Memory B cell (primary cell): ENCODE measurements around the gene CLEC2B.

Experiments used
- ATAC-seq: fragments of 150-1000 bp; cut with Tn5 transposase; 2 replicates; pipeline ENCODE4 v1.10.0; 2021; ENCODE audit warnings: low read depth, mild to moderate bottlenecking, moderate library complexity
- DNase-seq, 2 donors: peaks; one replicate each; pipeline ENCODE4 v3.0.0; 2022; ENCODE audit warnings: low spot score in 2 of 2
- H3K27ac Mint-ChIP-seq: one replicate; pipeline ENCODE4 v1.8.0; 2022; ENCODE audit warnings: mild to moderate bottlenecking, moderate library complexity, mixed read lengths
- H3K27me3 Mint-ChIP-seq: one replicate; pipeline ENCODE4 v1.8.0; 2022; ENCODE audit warnings: mixed read lengths
- H3K36me3 Mint-ChIP-seq: one replicate; pipeline ENCODE4 v1.8.0; 2022; ENCODE audit warnings: mild to moderate bottlenecking, mixed read lengths
- H3K4me1 Mint-ChIP-seq: one replicate; pipeline ENCODE4 v1.8.0; 2022; ENCODE audit warnings: mixed read lengths
- H3K4me3 Mint-ChIP-seq: one replicate; pipeline ENCODE4 v1.8.0; 2022; ENCODE audit warnings: mild to moderate bottlenecking, moderate library complexity, mixed read lengths
- H3K9me3 Mint-ChIP-seq: one replicate; pipeline ENCODE4 v1.8.0; 2022; ENCODE audit warnings: mixed read lengths

Gene CLEC2B

DNA sequence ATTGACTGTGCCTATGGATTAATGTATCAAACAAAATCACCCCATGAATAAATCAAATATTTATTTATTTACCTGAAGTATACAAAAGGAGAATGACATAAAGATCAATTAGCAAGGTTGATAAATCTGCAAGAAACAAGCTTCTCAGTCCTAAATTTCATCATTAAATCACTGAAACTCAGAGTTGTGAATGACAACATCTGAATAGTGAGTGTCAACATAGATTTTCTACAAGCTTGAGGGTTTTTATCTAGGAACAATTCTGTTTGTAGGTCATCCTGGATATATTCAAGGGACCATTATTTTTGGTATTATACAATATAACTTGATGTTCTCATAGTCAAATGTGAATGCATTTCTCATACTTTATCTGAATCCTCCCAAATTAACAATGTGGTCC, 59.3 kb downstream of the CLEC2B start:
- peaks cover 12% of the 10 kb centered on the region for H3K27me3 Mint-ChIP-seq
- no peak for ATAC-seq
- H3K9me3 Mint-ChIP-seq = no peaks in the 10 kb centered on the region
- DNase-seq = no peak
- H3K4me3 Mint-ChIP-seq = no peak overlapping the region
- peaks cover 19% of the 10 kb centered on the region for H3K4me1 Mint-ChIP-seq
- no peaks in the 10 kb centered on the region for H3K36me3 Mint-ChIP-seq
- no peak overlapping the region for H3K27ac Mint-ChIP-seq

DNA sequence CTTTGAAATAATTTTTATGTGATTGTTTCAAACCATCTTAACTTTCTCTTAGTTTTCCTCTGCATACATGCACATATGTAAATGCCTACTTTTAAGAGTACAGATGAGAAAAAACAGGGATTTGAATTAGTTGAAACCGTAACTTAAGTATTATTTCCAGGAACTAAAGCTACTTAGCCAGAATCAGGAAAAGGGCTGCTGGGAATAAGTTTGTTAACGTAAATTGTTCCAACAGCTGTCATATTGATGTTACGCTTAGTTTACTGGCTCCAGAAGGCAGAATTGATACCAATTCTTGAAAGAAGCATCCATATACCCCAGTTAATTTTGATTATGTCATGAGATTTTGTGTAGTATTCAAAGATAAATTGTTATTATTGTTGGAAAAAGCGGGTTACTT, 59.8 kb downstream of the CLEC2B start:
- no peak for DNase-seq
- Mint-ChIP-seq H3K27ac (no peak overlapping the region), H3K36me3 (no peaks in the 10 kb centered on the region), H3K9me3 (no peaks in the 10 kb centered on the region), H3K27me3 (peaks cover 12% of the 10 kb centered on the region), H3K4me1 (peaks cover 19% of the 10 kb centered on the region), H3K4me3 (no peak overlapping the region)
- no peak for ATAC-seq

GRCh38 chr12:9808504-9808903, 60.6 kb downstream of the CLEC2B start:
- Mint-ChIP-seq H3K27me3 (peaks cover 12% of the 10 kb centered on the region), H3K36me3 (no peaks in the 10 kb centered on the region), H3K4me3 (no peak overlapping the region), H3K9me3 (no peaks in the 10 kb centered on the region), H3K27ac (no peak overlapping the region), H3K4me1 (peaks cover 13% of the 10 kb centered on the region)
- DNase-seq (no peak), ATAC-seq (no peak)

- H3K27ac Mint-ChIP-seq = no peak overlapping the region
- H3K4me1 Mint-ChIP-seq = peaks cover 11% of the 10 kb centered on the region
- no peak for DNase-seq
- H3K36me3 Mint-ChIP-seq = no peaks in the 10 kb centered on the region
- H3K4me3 Mint-ChIP-seq = no peak overlapping the region
- H3K9me3 Mint-ChIP-seq = no peaks in the 10 kb centered on the region
- ATAC-seq = no peak
- peaks cover 9% of the 10 kb centered on the region for H3K27me3 Mint-ChIP-seq
Observed at GRCh38 chr12:9806714-9807113, 62.4 kb downstream of the CLEC2B start.

DNA sequence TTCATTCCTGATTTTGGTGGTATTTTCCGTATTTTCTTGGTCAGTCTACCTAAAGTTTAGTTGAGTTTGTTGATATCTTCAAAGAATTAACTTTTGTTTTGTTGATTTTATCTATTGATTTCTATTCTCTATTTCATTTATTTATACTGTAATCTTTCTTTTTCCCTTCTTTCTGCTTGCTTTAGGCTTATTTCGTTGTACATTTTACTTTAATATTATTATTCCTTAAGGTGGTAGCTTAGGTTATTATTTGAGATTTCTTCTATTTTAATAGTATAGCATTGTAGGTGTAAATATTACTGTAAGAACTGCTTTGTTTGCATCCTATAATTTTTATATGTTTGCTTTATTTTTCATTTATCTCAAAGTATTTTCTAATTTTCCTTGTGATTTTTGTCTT, 63.3 kb downstream of the CLEC2B start:
- Mint-ChIP-seq H3K9me3 (no peaks in the 10 kb centered on the region), H3K36me3 (peaks cover 2% of the 10 kb centered on the region), H3K27me3 (peaks cover 3% of the 10 kb centered on the region), H3K27ac (no peak overlapping the region), H3K4me3 (no peak overlapping the region), H3K4me1 (peaks cover 4% of the 10 kb centered on the region)
- ATAC-seq = no peak
- DNase-seq = no peak
